Endothelial cell of umbilical vein (primary cell): ENCODE data around the gene GALNT12. TPM values are rescaled to one million over a fixed set of nuclear protein-coding genes. Genes with fewer than 3 reads are reported as not detected.

Source experiments
- BruUV-seq: library from RNA; stranded (reverse); fragments of 400-500 nt; replicated peaks from 2 replicates; lab custom pipeline; 2021; lab: Mats Ljungman, UMichigan
- CTCF ChIA-PET: fragments of 300-600, 350-600 bp; sonication (Branson Sonifier 250); formaldehyde crosslinking; loops from one replicate; lab custom pipeline; 2021; ENCODE audit warnings: antibody characterized with exemption, inconsistent platforms; lab: Charles Lee
- POLR2A ChIA-PET: fragments of 300-600, 350-600 bp; sonication (Branson Sonifier 250); formaldehyde crosslinking; loops from one replicate; lab custom pipeline; 2021; ENCODE audit warnings: antibody characterized with exemption, inconsistent platforms; lab: Charles Lee
- DNase-seq: peaks from one replicate; pipeline ENCODE4 v3.0.0-alpha.2; 2011; ENCODE audit warnings: low read depth, low spot score
- FAIRE-seq: peaks from 2 replicates; lab custom pipeline; 2011; peaks lifted over from hg19 to GRCh38; lab: Jason Lieb, UNC
- H2AFZ ChIP-seq: 2 replicates; pipeline ENCODE4 v1.6.0; 2012; ENCODE audit warnings: low read depth, low read length, control low read depth, inconsistent platforms
- H3K27ac ChIP-seq: 2 replicates; pipeline ENCODE4 v1.5.1; 2011; ENCODE audit warnings: low read depth, mild to moderate bottlenecking, control low read depth, low read length, moderate library complexity; ENCODE audit not compliant: insufficient read depth
- H3K27me3 ChIP-seq, 2 experiments: 2 replicates each; pipeline versions ENCODE4 v1.6.0 to v1.6.1; 2011; ENCODE audit warnings: low read length in 2 of 2, mixed read lengths in 1 of 2; ENCODE audit not compliant: control insufficient read depth in 2 of 2, insufficient read depth in 2 of 2
- H3K36me3 ChIP-seq, 2 experiments: 2 replicates in 1 of 2; 3 replicates in 1 of 2; pipeline ENCODE4 v1.5.1; 2011; ENCODE audit warnings: low read length in 2 of 2, mild to moderate bottlenecking in 1 of 2, moderate library complexity in 1 of 2; ENCODE audit not compliant: control insufficient read depth in 2 of 2, insufficient read depth in 2 of 2; ENCODE audit errors: extremely low read depth in 1 of 2
- H3K4me1 ChIP-seq: 3 replicates; pipeline ENCODE4 v1.5.1; 2011; ENCODE audit warnings: mild to moderate bottlenecking, low read length; ENCODE audit not compliant: control insufficient read depth, insufficient read depth; ENCODE audit errors: extremely low read depth
- H3K4me2 ChIP-seq: 2 replicates; pipeline ENCODE4 v1.6.1; 2011; ENCODE audit warnings: low read length, control low read depth, mixed read lengths; ENCODE audit not compliant: insufficient read depth
- H3K4me3 ChIP-seq, 3 experiments: fragments of 200-600 bp in 1 of 3; sonication (generic), shearing (Covaris generic) in 1 of 3; replicated peaks in 1 of 3; 2 replicates each; pipeline ENCODE4 v1.5.1; 2011 to 2016; ENCODE audit warnings: control low read depth in 3 of 3, low read length in 3 of 3, mild to moderate bottlenecking in 2 of 3, inconsistent platforms in 1 of 3, low read depth in 1 of 3, moderate library complexity in 1 of 3; ENCODE audit not compliant: insufficient read depth in 1 of 3
- H3K79me2 ChIP-seq: 2 replicates; pipeline ENCODE4 v1.6.0; 2012; ENCODE audit warnings: low read length, inconsistent platforms; ENCODE audit not compliant: control insufficient read depth, insufficient read depth
- H3K9ac ChIP-seq: replicated peaks from 2 replicates; pipeline ENCODE3; 2011; ENCODE audit warnings: low read length, control low read depth; ENCODE audit not compliant: insufficient read depth; ENCODE audit errors: extremely low read depth
- H3K9me1 ChIP-seq: replicated peaks from 3 replicates; pipeline ENCODE4 v1.6.0; 2011; ENCODE audit warnings: mild to moderate bottlenecking, low read length; ENCODE audit not compliant: control insufficient read depth, insufficient read depth; ENCODE audit errors: extremely low read depth
- H3K9me3 ChIP-seq: replicated peaks from 2 replicates; pipeline ENCODE4 v1.5.1; 2012; ENCODE audit warnings: low read length, inconsistent platforms; ENCODE audit not compliant: control insufficient read depth, insufficient read depth
- H4K20me1 ChIP-seq: replicated peaks from 2 replicates; pipeline ENCODE3; 2011; ENCODE audit warnings: mild to moderate bottlenecking, low read length; ENCODE audit not compliant: control insufficient read depth, insufficient read depth; ENCODE audit errors: extremely low read depth
- CTCF ChIP-seq, 2 donors: IDR thresholded peaks; 1 replicate in 1 of 2; 2 replicates in 1 of 2; pipeline ENCODE4 v1.5.1; 2011; ENCODE audit warnings: low read length in 2 of 2, mild to moderate bottlenecking in 2 of 2, moderate library complexity in 2 of 2, control low read depth in 1 of 2, inconsistent platforms in 1 of 2, low read depth in 1 of 2; ENCODE audit not compliant: insufficient read depth in 1 of 2; ENCODE audit errors: extremely low read depth in 1 of 2
- EZH2 ChIP-seq: IDR thresholded peaks from 2 replicates; pipeline ENCODE4 v1.6.1; 2012; ENCODE audit warnings: borderline replicate concordance, low read depth, mild to moderate bottlenecking, moderate library complexity, low read length, inconsistent platforms; ENCODE audit not compliant: severe bottlenecking
- FOS ChIP-seq: IDR thresholded peaks from 2 replicates; pipeline ENCODE4 v1.6.1; 2011; ENCODE audit warnings: mild to moderate bottlenecking, low read length, moderate library complexity, borderline replicate concordance; ENCODE audit not compliant: insufficient read depth
- GATA2 ChIP-seq: IDR thresholded peaks from 2 replicates; pipeline ENCODE4 v1.7.0; 2011; ENCODE audit warnings: low read depth, mild to moderate bottlenecking, moderate library complexity, mixed read lengths, low read length; ENCODE audit not compliant: insufficient read length, insufficient read depth
- JUN ChIP-seq: IDR thresholded peaks from 2 replicates; pipeline ENCODE4 v1.6.1; 2011; ENCODE audit warnings: borderline replicate concordance, low read depth; ENCODE audit not compliant: insufficient read length, insufficient read depth
- MYC ChIP-seq: IDR thresholded peaks from one replicate; pipeline ENCODE4 v1.6.1; 2011; ENCODE audit warnings: mild to moderate bottlenecking, low read depth, low read length
- POLR2A ChIP-seq: IDR thresholded peaks from 2 replicates; pipeline ENCODE4 v1.6.1; 2012; ENCODE audit warnings: low read depth, mild to moderate bottlenecking, control low read depth, low read length
- POLR2AphosphoS5 ChIP-seq: IDR thresholded peaks from 2 replicates; pipeline ENCODE4 v1.6.1; 2012; ENCODE audit warnings: low read depth, mild to moderate bottlenecking, control low read depth, low read length, moderate library complexity; ENCODE audit not compliant: insufficient read depth
- dilution Hi-C: fragments of 300-500 bp; cut with MboI; formaldehyde crosslinking; loops from one replicate; pipeline ENCODE4 v1.15.0; 2019; ENCODE audit warnings: low sequenced_read_pairs; ENCODE audit not compliant: extremely low pct_ligation_motif_present
- intact Hi-C: fragments of 100-400 bp; cut with micrococcal nuclease; formaldehyde crosslinking; loops from one replicate; pipeline ENCODE4 v1.10.0; 2022
- polyA plus RNA-seq, 4 experiments: library from polyadenylated mRNA; depleted of rRNA in 3 of 4; stranded (reverse) in 3 of 4; unstranded in 1 of 4; fragments of >200 nt; gene quantifications; 2 replicates each; pipeline versions ENCODE4 v1.2.1 to v1.2.3, GENCODE V29; 2011 to 2012; ENCODE audit warnings: missing spikeins in 1 of 4
- total RNA-seq: library from RNA; stranded (reverse); gene quantifications from 2 replicates; pipeline ENCODE4 v1.2.3, GENCODE V29; 2021
- TF ChIP-seq, protein P1 (sequence below): IDR thresholded peaks from 2 replicates; pipeline ENCODE4 v1.6.1; 2011; ENCODE audit not compliant: insufficient read depth, insufficient read length

GALNT12 gene
- total and polyA plus RNA-seq, 2 donors (not counting 3 experiments of a cell fraction or from before 2014, with no cell fraction given) = 0.26 to 0.44 TPM

- no peak for FAIRE-seq
Observed at GRCh38 chr9:98765256-98765655, 42.2 kb upstream of the GALNT12 start.

More at GRCh38 chr9:98765256-98765655, 42.2 kb upstream of the GALNT12 start:
- H2AFZ ChIP-seq = no peak overlapping the region
- no peaks in the 10 kb centered on the region for H3K9me1 ChIP-seq
- H3K36me3 ChIP-seq = peaks cover 0 to 11% of the 10 kb centered on the region in 2 experiments
- TF ChIP-seq POLR2A (no peak), JUN (no peak), GATA2 (no peak), POLR2AphosphoS5 (no peak), EZH2 (no peak), CTCF (IDR thresholded peaks at IDR 0.05; ENCODE audit: extremely low read depth in 1 of 2, insufficient read depth in 1 of 2, low read depth in 1 of 2, low read length in 2 of 2) (no peak), FOS (no peak), MYC (no peak)
- TF ChIP-seq, protein P1, sequence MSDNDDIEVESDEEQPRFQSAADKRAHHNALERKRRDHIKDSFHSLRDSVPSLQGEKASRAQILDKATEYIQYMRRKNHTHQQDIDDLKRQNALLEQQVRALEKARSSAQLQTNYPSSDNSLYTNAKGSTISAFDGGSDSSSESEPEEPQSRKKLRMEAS = no peak
- dilution Hi-C loops = loop anchor here (25.0 kb wide), 1 partner anchor 478 kb away; no protein-coding TSS in a partner anchor
- no peak overlapping the region for H3K4me3 ChIP-seq
- ChIA-PET POLR2A (no interaction called here), CTCF (interaction anchor here (1.7 to 2.2 kb wide), 3 partner anchors 10 to 14 kb away, joined by 6 to 10 read pairs (median 8); no protein-coding TSS in a partner anchor)
- DNase-seq = no peak
- BruUV-seq = no TSS peak
- H3K27me3 ChIP-seq = no peaks in the 10 kb centered on the region
- H3K79me2 ChIP-seq = no peaks in the 10 kb centered on the region
- H3K4me1 ChIP-seq = no peaks in the 10 kb centered on the region
- no peaks in the 10 kb centered on the region for H3K9me3 ChIP-seq
- intact Hi-C loops = no loop called here
- H3K9ac ChIP-seq = no peak overlapping the region
- no peaks in the 10 kb centered on the region for H4K20me1 ChIP-seq
- no peak overlapping the region for H3K27ac ChIP-seq
- H3K4me2 ChIP-seq = no peak overlapping the region
